ENCODE measurements around the gene ASB15. TPM values are rescaled to one million over a fixed set of nuclear protein-coding genes. Genes with fewer than 3 reads are reported as not detected.

The ASB15 gene
- total RNA-seq, 3 donors from 2014 or later, result 0.15 TPM; not detected in 2

GRCh38 chr7:123625254-123625653, 23.6 kb downstream of the ASB15 start:
- intact Hi-C loops (cut with DNase I; ENCODE audit: low total_unique reads), result no loop called here
- no peaks in the 10 kb centered on the region for H3K4me1 ChIP-seq
- TF ChIP-seq POLR2A (IDR thresholded peaks at IDR 0.05) (no peak), CTCF (IDR thresholded peaks at IDR 0.05) (no peak), POLR2AphosphoS5 (IDR thresholded peaks at IDR 0.05) (no peak)

GRCh38 chr7:123627851-123628250, 26.2 kb downstream of the ASB15 start:
- no peak for DNase-seq (ENCODE audit: low spot score in 2 of 2)
- no peaks in the 10 kb centered on the region for H3K4me1 ChIP-seq
- H3K36me3 ChIP-seq, result no peaks in the 10 kb centered on the region
- intact Hi-C loops (cut with DNase I; ENCODE audit: low total_unique reads), result no loop called here
- no peak overlapping the region for H3K27ac ChIP-seq
- no peak overlapping the region for H3K4me3 ChIP-seq
- TF ChIP-seq POLR2AphosphoS5 (IDR thresholded peaks at IDR 0.05) (no peak), CTCF (IDR thresholded peaks at IDR 0.05) (no peak), POLR2A (IDR thresholded peaks at IDR 0.05) (no peak)
- no peaks in the 10 kb centered on the region for H3K27me3 ChIP-seq
- no peaks in the 10 kb centered on the region for H3K9me3 ChIP-seq

More at GRCh38 chr7:123625254-123625653, 23.6 kb downstream of the ASB15 start:
- Histone ChIP-seq H3K4me3 (no peak overlapping the region), H3K9me3 (no peaks in the 10 kb centered on the region), H3K27me3 (no peaks in the 10 kb centered on the region), H3K36me3 (no peaks in the 10 kb centered on the region), H3K27ac (no peak overlapping the region)
- DNase-seq (ENCODE audit: low spot score in 2 of 2), result no peak

- TF ChIP-seq POLR2AphosphoS5 (IDR thresholded peaks at IDR 0.05) (no peak), CTCF (IDR thresholded peaks at IDR 0.05) (no peak), POLR2A (IDR thresholded peaks at IDR 0.05) (no peak)
- no peaks in the 10 kb centered on the region for H3K4me1 ChIP-seq
- intact Hi-C loops (cut with DNase I; ENCODE audit: low total_unique reads), result no loop called here
- H3K27me3 ChIP-seq, result no peaks in the 10 kb centered on the region
- H3K9me3 ChIP-seq, result no peaks in the 10 kb centered on the region
- DNase-seq (ENCODE audit: low spot score in 2 of 2), result no peak
- no peaks in the 10 kb centered on the region for H3K36me3 ChIP-seq
- no peak overlapping the region for H3K27ac ChIP-seq
- H3K4me3 ChIP-seq, result no peak overlapping the region
Observed at GRCh38 chr7:123628829-123629228, 27.2 kb downstream of the ASB15 start.

- no peak overlapping the region for H3K27ac ChIP-seq
- no peak overlapping the region for H3K4me3 ChIP-seq
- H3K36me3 ChIP-seq, result no peaks in the 10 kb centered on the region
- no peak for DNase-seq (ENCODE audit: low spot score in 2 of 2)
- no peaks in the 10 kb centered on the region for H3K9me3 ChIP-seq
- intact Hi-C loops (cut with DNase I; ENCODE audit: low total_unique reads), result no loop called here
- H3K4me1 ChIP-seq, result no peaks in the 10 kb centered on the region
- TF ChIP-seq POLR2A (IDR thresholded peaks at IDR 0.05), result no peak
- no peak for TF ChIP-seq CTCF (IDR thresholded peaks at IDR 0.05)
- TF ChIP-seq POLR2AphosphoS5 (IDR thresholded peaks at IDR 0.05), result no peak
- no peaks in the 10 kb centered on the region for H3K27me3 ChIP-seq
Observed at GRCh38 chr7:123629281-123629680, 27.7 kb downstream of the ASB15 start.

GRCh38 chr7:123632808-123633207, 31.2 kb downstream of the ASB15 start:
- H3K36me3 ChIP-seq, result no peaks in the 10 kb centered on the region
- no peaks in the 10 kb centered on the region for H3K4me1 ChIP-seq
- H3K27me3 ChIP-seq, result no peaks in the 10 kb centered on the region
- TF ChIP-seq POLR2A (IDR thresholded peaks at IDR 0.05) (no peak), CTCF (IDR thresholded peaks at IDR 0.05) (no peak)
- H3K4me3 ChIP-seq, result no peak overlapping the region
- intact Hi-C loops (cut with DNase I; ENCODE audit: low total_unique reads), result no loop called here
- no peak overlapping the region for H3K27ac ChIP-seq
- no peaks in the 10 kb centered on the region for H3K9me3 ChIP-seq
- no peak for DNase-seq (ENCODE audit: low spot score in 2 of 2)
